Stomach smooth muscle (tissue), 2 donors: ENCODE measurements around the gene UROS.

Experiments
- H3K27ac ChIP-seq: one replicate; pipeline ENCODE4 v1.7.0; 2013; ENCODE audit warnings: mild to moderate bottlenecking, low read length, inconsistent platforms
- H3K27me3 ChIP-seq, 2 donors: one replicate each; pipeline ENCODE4 v1.7.0; 2013; ENCODE audit warnings: low read length in 2 of 2; ENCODE audit not compliant: insufficient read depth in 2 of 2, control insufficient read depth in 1 of 2
- H3K36me3 ChIP-seq, 2 donors: one replicate each; pipeline ENCODE4 v1.7.0; 2013; ENCODE audit warnings: low read length in 2 of 2; ENCODE audit not compliant: control insufficient read depth in 2 of 2, insufficient read depth in 2 of 2
- H3K4me1 ChIP-seq: one replicate; pipeline ENCODE4 v1.7.0; 2013; ENCODE audit warnings: low read length; ENCODE audit not compliant: control insufficient read depth, insufficient read depth
- H3K4me3 ChIP-seq, 2 donors: one replicate each; pipeline ENCODE4 v1.7.0; 2013; ENCODE audit warnings: low read length in 2 of 2
- H3K9ac ChIP-seq, 2 donors: one replicate each; pipeline ENCODE4 v1.7.0; 2013; ENCODE audit warnings: low read length in 2 of 2, mild to moderate bottlenecking in 1 of 2
- H3K9me3 ChIP-seq, 2 donors: one replicate each; pipeline ENCODE4 v1.7.0; 2013; ENCODE audit warnings: low read length in 2 of 2; ENCODE audit not compliant: control insufficient read depth in 2 of 2
- donor health status: healthy.
- donor health status: Pancreatic carcinoma.

Gene UROS

GRCh38 chr10:125808047-125808446 is 15.0 kb downstream of the UROS start:
- no peaks in the 10 kb centered on the region for H3K4me1 ChIP-seq
- H3K9ac ChIP-seq, result no peak overlapping the region
- H3K36me3 ChIP-seq, result peaks cover 50 to 52% of the 10 kb centered on the region in 2 donors
- no peaks in the 10 kb centered on the region for H3K9me3 ChIP-seq
- no peak overlapping the region for H3K27ac ChIP-seq
- no peaks in the 10 kb centered on the region for H3K27me3 ChIP-seq
- H3K4me3 ChIP-seq, result no peak overlapping the region

GRCh38 chr10:125802739-125803138 is 20.3 kb downstream of the UROS start:
- no peaks in the 10 kb centered on the region for H3K27me3 ChIP-seq

GRCh38 chr10:125802131-125802530 is 20.9 kb downstream of the UROS start:
- Histone ChIP-seq H3K4me3 (no peak overlapping the region), H3K4me1 (no peaks in the 10 kb centered on the region), H3K27me3 (no peaks in the 10 kb centered on the region), H3K36me3 (peaks cover 50 to 51% of the 10 kb centered on the region in 2 donors), H3K27ac (no peak overlapping the region), H3K9ac (no peak overlapping the region), H3K9me3 (no peaks in the 10 kb centered on the region)

More at GRCh38 chr10:125802739-125803138, 20.3 kb downstream of the UROS start:
- Histone ChIP-seq H3K4me3 (no peak overlapping the region), H3K4me1 (no peaks in the 10 kb centered on the region), H3K36me3 (peaks cover 51 to 52% of the 10 kb centered on the region in 2 donors), H3K27ac (no peak overlapping the region), H3K9me3 (no peaks in the 10 kb centered on the region), H3K9ac (no peak overlapping the region)

GRCh38 chr10:125801574-125801973 is 21.5 kb downstream of the UROS start:
- Histone ChIP-seq H3K27me3 (no peaks in the 10 kb centered on the region), H3K27ac (no peak overlapping the region), H3K36me3 (peaks cover 46 to 48% of the 10 kb centered on the region in 2 donors), H3K9ac (no peak overlapping the region), H3K4me3 (no peak overlapping the region), H3K9me3 (no peaks in the 10 kb centered on the region), H3K4me1 (no peaks in the 10 kb centered on the region)

GRCh38 chr10:125799451-125800182 is 23.4 kb downstream of the UROS start:
- Histone ChIP-seq H3K27ac (no peak overlapping the region), H3K36me3 (peaks cover 42 to 49% of the 10 kb centered on the region in 2 donors), H3K9ac (no peak overlapping the region), H3K27me3 (no peaks in the 10 kb centered on the region), H3K4me1 (no peaks in the 10 kb centered on the region), H3K9me3 (no peaks in the 10 kb centered on the region), H3K4me3 (no peak overlapping the region)

- no peak overlapping the region for H3K27ac ChIP-seq
- peaks cover 40 to 49% of the 10 kb centered on the region in 2 donors for H3K36me3 ChIP-seq
- no peak overlapping the region for H3K4me3 ChIP-seq
- no peak overlapping the region for H3K9ac ChIP-seq
- no peaks in the 10 kb centered on the region for H3K9me3 ChIP-seq
- no peaks in the 10 kb centered on the region for H3K4me1 ChIP-seq
- H3K27me3 ChIP-seq, result no peaks in the 10 kb centered on the region
Measured at GRCh38 chr10:125797994-125798662, 24.9 kb downstream of the UROS start.

GRCh38 chr10:125797424-125797823 is 25.6 kb downstream of the UROS start:
- no peaks in the 10 kb centered on the region for H3K4me1 ChIP-seq
- no peak overlapping the region for H3K4me3 ChIP-seq
- peaks cover 40 to 51% of the 10 kb centered on the region in 2 donors for H3K36me3 ChIP-seq
- no peaks in the 10 kb centered on the region for H3K9me3 ChIP-seq
- H3K9ac ChIP-seq, result no peak overlapping the region
- no peak overlapping the region for H3K27ac ChIP-seq
- no peaks in the 10 kb centered on the region for H3K27me3 ChIP-seq

- H3K4me3 ChIP-seq, result no peak overlapping the region
- H3K4me1 ChIP-seq, result no peaks in the 10 kb centered on the region
- H3K36me3 ChIP-seq, result peaks cover 33 to 53% of the 10 kb centered on the region in 2 donors
- H3K9me3 ChIP-seq, result no peaks in the 10 kb centered on the region
- no peak overlapping the region for H3K9ac ChIP-seq
- no peak overlapping the region for H3K27ac ChIP-seq
- no peaks in the 10 kb centered on the region for H3K27me3 ChIP-seq
Measured at GRCh38 chr10:125795637-125796190, 27.3 kb downstream of the UROS start.

GRCh38 chr10:125795128-125795527 is 27.9 kb downstream of the UROS start:
- H3K9me3 ChIP-seq, result no peaks in the 10 kb centered on the region
- no peaks in the 10 kb centered on the region for H3K4me1 ChIP-seq
- peaks cover 33 to 53% of the 10 kb centered on the region in 2 donors for H3K36me3 ChIP-seq
- H3K27ac ChIP-seq, result no peak overlapping the region
- no peak overlapping the region for H3K4me3 ChIP-seq
- H3K9ac ChIP-seq, result no peak overlapping the region
- no peaks in the 10 kb centered on the region for H3K27me3 ChIP-seq

GRCh38 chr10:125792342-125793300 is 30.4 kb downstream of the UROS start:
- Histone ChIP-seq H3K27ac (no peak overlapping the region), H3K27me3 (no peaks in the 10 kb centered on the region), H3K4me1 (no peaks in the 10 kb centered on the region), H3K4me3 (no peak overlapping the region), H3K9me3 (no peaks in the 10 kb centered on the region), H3K9ac (no peak overlapping the region), H3K36me3 (peaks cover 27 to 59% of the 10 kb centered on the region in 2 donors)
